ENCODE measurements around the gene PFKL. TPM values are rescaled to one million over a fixed set of nuclear protein-coding genes. Genes with fewer than 3 reads are reported as not detected.
"Not testable (repeated sequence)": the region's sequence is repeated elsewhere in the genome, so short reads cannot be mapped to it uniquely, and the experiment has no call there.

Gene PFKL
- total RNA-seq, 2 donors from 2014 or later, result 132 to 176 TPM

GRCh38 chr21:44359396-44359795 lies 59.5 kb downstream of the PFKL start:
- no peaks in the 10 kb centered on the region for H3K9me3 ChIP-seq (ENCODE audit: control insufficient read depth, low read length, poor library complexity, severe bottlenecking)
- no peak for DNase-seq
- peaks cover 3% of the 10 kb centered on the region for H3K36me3 Mint-ChIP-seq (ENCODE audit: low read depth)

GRCh38 chr21:44360159-44360558 lies 60.3 kb downstream of the PFKL start:
- Mint-ChIP-seq H3K27ac (peak overlapping the region; percentile 8), H3K27me3 (no peaks in the 10 kb centered on the region), H3K36me3 (ENCODE audit: low read depth) (peaks cover 3% of the 10 kb centered on the region), H3K4me1 (peaks cover 11% of the 10 kb centered on the region), H3K4me3 (no peak overlapping the region)
- H3K9me3 ChIP-seq (ENCODE audit: control insufficient read depth, low read length, poor library complexity, severe bottlenecking), result no peaks in the 10 kb centered on the region
- DNase-seq (no peak), ATAC-seq (peak; percentile 35)

More at GRCh38 chr21:44359396-44359795, 59.5 kb downstream of the PFKL start:
- H3K4me3 Mint-ChIP-seq, result no peak overlapping the region
- no peaks in the 10 kb centered on the region for H3K27me3 Mint-ChIP-seq
- ATAC-seq, result no peak
- H3K27ac Mint-ChIP-seq, result no peak overlapping the region
- peaks cover 17% of the 10 kb centered on the region for H3K4me1 Mint-ChIP-seq

- H3K9me3 ChIP-seq (ENCODE audit: control insufficient read depth, low read length, poor library complexity, severe bottlenecking); ATAC-seq; H3K4me1 Mint-ChIP-seq: not testable (repeated sequence)
Observed at GRCh38 chr21:44361903-44362302, 62.0 kb downstream of the PFKL start.

GRCh38 chr21:44363278-44363677 lies 63.4 kb downstream of the PFKL start:
- Mint-ChIP-seq H3K4me1 (peaks cover 11% of the 10 kb centered on the region), H3K4me3 (no peak overlapping the region), H3K27ac (no peak overlapping the region), H3K36me3 (ENCODE audit: low read depth) (no peaks in the 10 kb centered on the region), H3K27me3 (no peaks in the 10 kb centered on the region)
- no peak for DNase-seq
- no peaks in the 10 kb centered on the region for H3K9me3 ChIP-seq (ENCODE audit: control insufficient read depth, low read length, poor library complexity, severe bottlenecking)
- no peak for ATAC-seq

More at GRCh38 chr21:44361903-44362302, 62.0 kb downstream of the PFKL start:
- DNase-seq; H3K27me3 Mint-ChIP-seq; H3K27ac Mint-ChIP-seq; H3K36me3 Mint-ChIP-seq (ENCODE audit: low read depth); H3K4me3 Mint-ChIP-seq: not testable (repeated sequence)

GRCh38 chr21:44364151-44365053 lies 64.5 kb downstream of the PFKL start:
- no peak for DNase-seq
- H3K27ac Mint-ChIP-seq, result no peak overlapping the region

GRCh38 chr21:44365251-44365966 lies 65.6 kb downstream of the PFKL start:
- no peak for ATAC-seq
- Mint-ChIP-seq H3K27ac (no peak overlapping the region), H3K4me3 (no peak overlapping the region), H3K36me3 (ENCODE audit: low read depth) (no peaks in the 10 kb centered on the region), H3K4me1 (peaks cover 8% of the 10 kb centered on the region), H3K27me3 (no peaks in the 10 kb centered on the region)
- no peaks in the 10 kb centered on the region for H3K9me3 ChIP-seq (ENCODE audit: control insufficient read depth, low read length, poor library complexity, severe bottlenecking)
- no peak for DNase-seq

More at GRCh38 chr21:44364151-44365053, 64.5 kb downstream of the PFKL start:
- no peak for ATAC-seq
- Mint-ChIP-seq H3K4me1 (peaks cover 8% of the 10 kb centered on the region), H3K27me3 (no peaks in the 10 kb centered on the region), H3K36me3 (ENCODE audit: low read depth) (no peaks in the 10 kb centered on the region), H3K4me3 (no peak overlapping the region)
- H3K9me3 ChIP-seq (ENCODE audit: control insufficient read depth, low read length, poor library complexity, severe bottlenecking), result no peaks in the 10 kb centered on the region

- Mint-ChIP-seq H3K4me3 (no peak overlapping the region), H3K27ac (no peak overlapping the region), H3K4me1 (peaks cover 8% of the 10 kb centered on the region), H3K36me3 (ENCODE audit: low read depth) (no peaks in the 10 kb centered on the region), H3K27me3 (no peaks in the 10 kb centered on the region)
- ATAC-seq, result no peak
- H3K9me3 ChIP-seq (ENCODE audit: control insufficient read depth, low read length, poor library complexity, severe bottlenecking), result no peaks in the 10 kb centered on the region
- no peak for DNase-seq
Observed at GRCh38 chr21:44365967-44366585, 66.2 kb downstream of the PFKL start.

- H3K27ac Mint-ChIP-seq, result no peak overlapping the region
- peaks cover 2% of the 10 kb centered on the region for H3K36me3 Mint-ChIP-seq (ENCODE audit: low read depth)
- no peaks in the 10 kb centered on the region for H3K9me3 ChIP-seq (ENCODE audit: control insufficient read depth, low read length, poor library complexity, severe bottlenecking)
- H3K4me1 Mint-ChIP-seq, result peaks cover 8% of the 10 kb centered on the region
- DNase-seq (no peak), ATAC-seq (no peak)
- no peaks in the 10 kb centered on the region for H3K27me3 Mint-ChIP-seq
- no peak overlapping the region for H3K4me3 Mint-ChIP-seq
Observed at GRCh38 chr21:44366586-44367211, 66.8 kb downstream of the PFKL start.

- peaks cover 2% of the 10 kb centered on the region for H3K36me3 Mint-ChIP-seq (ENCODE audit: low read depth)
- DNase-seq, result no peak
- no peak overlapping the region for H3K27ac Mint-ChIP-seq
- H3K9me3 ChIP-seq (ENCODE audit: control insufficient read depth, low read length, poor library complexity, severe bottlenecking), result no peaks in the 10 kb centered on the region
- no peaks in the 10 kb centered on the region for H3K27me3 Mint-ChIP-seq
- H3K4me3 Mint-ChIP-seq, result no peak overlapping the region
- no peak for ATAC-seq
- H3K4me1 Mint-ChIP-seq, result peaks cover 8% of the 10 kb centered on the region
Observed at GRCh38 chr21:44368711-44369446, 69.0 kb downstream of the PFKL start.

- no peaks in the 10 kb centered on the region for H3K9me3 ChIP-seq (ENCODE audit: control insufficient read depth, low read length, poor library complexity, severe bottlenecking)
- DNase-seq, result no peak
- H3K36me3 Mint-ChIP-seq (ENCODE audit: low read depth), result peaks cover 5% of the 10 kb centered on the region
Observed at GRCh38 chr21:44370027-44370735, 70.3 kb downstream of the PFKL start.

GRCh38 chr21:44370786-44371410 lies 71.0 kb downstream of the PFKL start:
- no peak overlapping the region for H3K27ac Mint-ChIP-seq
- peaks cover 5% of the 10 kb centered on the region for H3K36me3 Mint-ChIP-seq (ENCODE audit: low read depth)
- H3K4me3 Mint-ChIP-seq, result no peak overlapping the region
- H3K9me3 ChIP-seq (ENCODE audit: control insufficient read depth, low read length, poor library complexity, severe bottlenecking), result no peaks in the 10 kb centered on the region
- ATAC-seq (no peak), DNase-seq (no peak)
- no peaks in the 10 kb centered on the region for H3K27me3 Mint-ChIP-seq
- H3K4me1 Mint-ChIP-seq, result peaks cover 23% of the 10 kb centered on the region

More at GRCh38 chr21:44370027-44370735, 70.3 kb downstream of the PFKL start:
- peaks cover 17% of the 10 kb centered on the region for H3K4me1 Mint-ChIP-seq
- H3K27me3 Mint-ChIP-seq, result no peaks in the 10 kb centered on the region
- ATAC-seq, result no peak
- H3K27ac Mint-ChIP-seq, result no peak overlapping the region
- no peak overlapping the region for H3K4me3 Mint-ChIP-seq
